HG03469 (cell line): Measurements from ENCODE around the gene B4GALT3.

Experiments
- ATAC-seq: cut with Tn5 transposase; IDR thresholded peaks from one replicate; pipeline ENCODE4 v1.9.1; 2021; ENCODE audit warnings: mild to moderate bottlenecking, moderate library complexity, moderate number of reproducible peaks; ENCODE audit not compliant: unreplicated experiment

Gene B4GALT3

DNA sequence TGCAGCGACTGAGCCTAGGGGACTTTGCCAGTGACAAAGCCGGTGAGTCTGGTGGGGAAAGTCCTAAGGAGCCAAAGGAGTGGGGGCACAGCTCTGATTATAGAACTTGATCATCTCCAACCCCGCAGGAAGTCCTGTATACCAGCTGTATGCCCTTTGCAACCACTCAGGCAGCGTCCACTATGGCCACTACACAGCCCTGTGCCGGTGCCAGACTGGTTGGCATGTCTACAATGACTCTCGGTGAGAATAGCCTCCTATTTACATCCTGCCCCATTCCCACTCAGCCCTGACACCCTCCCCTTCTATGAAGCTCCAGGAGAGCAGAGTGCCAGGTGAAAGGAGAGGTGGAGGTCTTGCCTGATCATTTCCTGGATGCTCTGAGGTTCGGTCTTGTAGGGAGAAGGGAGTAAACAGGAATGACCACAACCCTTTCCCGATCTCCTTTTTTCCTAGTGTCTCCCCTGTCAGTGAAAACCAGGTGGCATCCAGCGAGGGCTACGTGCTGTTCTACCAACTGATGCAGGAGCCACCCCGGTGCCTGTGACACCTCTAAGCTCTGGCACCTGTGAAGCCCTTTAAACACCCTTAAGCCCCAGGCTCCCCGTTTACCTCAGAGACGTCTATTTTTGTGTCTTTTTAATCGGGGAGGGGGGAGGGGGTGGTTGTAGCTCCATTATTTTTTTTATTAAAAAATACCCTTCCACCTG, 12.3 kb downstream of the B4GALT3 start:
- ATAC-seq = no peak

DNA sequence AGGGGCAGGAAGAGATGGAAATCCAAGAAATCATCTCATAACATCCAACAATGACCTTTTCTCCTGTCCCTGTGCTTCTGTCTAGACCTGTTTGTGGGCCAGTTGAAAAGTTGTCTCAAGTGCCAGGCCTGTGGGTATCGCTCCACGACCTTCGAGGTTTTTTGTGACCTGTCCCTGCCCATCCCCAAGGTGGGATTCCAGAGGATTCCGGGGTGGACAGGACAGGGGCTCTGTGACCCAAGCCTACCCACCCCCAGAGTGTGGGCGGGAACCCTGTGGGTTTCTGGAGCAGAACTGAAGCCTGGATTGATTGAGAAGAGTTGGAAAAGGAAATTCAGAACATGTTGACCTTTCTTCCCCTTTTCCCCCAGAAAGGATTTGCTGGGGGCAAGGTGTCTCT, 13.5 kb downstream of the B4GALT3 start:
- no peak for ATAC-seq

DNA sequence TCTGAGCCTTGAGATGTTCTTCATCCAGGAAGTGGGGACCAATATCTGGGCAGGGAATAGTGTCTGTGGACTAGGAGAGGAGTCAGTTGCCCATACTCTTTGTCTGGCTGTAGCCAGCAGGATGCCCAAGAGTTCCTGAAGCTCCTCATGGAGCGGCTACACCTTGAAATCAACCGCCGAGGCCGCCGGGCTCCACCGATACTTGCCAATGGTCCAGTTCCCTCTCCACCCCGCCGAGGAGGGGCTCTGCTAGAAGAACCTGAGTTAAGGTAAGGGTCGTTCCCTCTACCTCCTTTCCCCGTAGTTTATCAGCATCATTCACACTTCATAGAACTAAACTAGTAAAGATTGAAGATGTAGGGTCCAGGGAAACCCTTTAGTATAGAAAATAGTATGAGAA, 14.5 kb downstream of the B4GALT3 start:
- no peak for ATAC-seq

DNA sequence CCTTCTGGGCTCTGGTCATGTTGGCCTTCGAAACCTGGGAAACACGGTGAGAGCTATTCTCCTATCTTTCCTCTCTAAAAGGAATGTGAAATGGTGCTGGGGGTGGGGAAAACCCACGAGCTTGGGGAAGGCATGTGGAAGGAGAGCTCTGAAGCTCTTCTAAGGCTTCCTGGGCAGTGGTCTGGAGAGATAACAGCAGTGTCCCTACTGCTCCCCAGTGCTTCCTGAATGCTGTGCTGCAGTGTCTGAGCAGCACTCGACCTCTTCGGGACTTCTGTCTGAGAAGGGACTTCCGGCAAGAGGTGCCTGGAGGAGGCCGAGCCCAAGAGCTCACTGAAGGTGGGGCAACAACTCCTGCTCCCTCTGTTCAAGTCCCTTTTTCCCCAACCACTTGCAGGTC, 15.3 kb downstream of the B4GALT3 start:
- ATAC-seq = no peak

DNA sequence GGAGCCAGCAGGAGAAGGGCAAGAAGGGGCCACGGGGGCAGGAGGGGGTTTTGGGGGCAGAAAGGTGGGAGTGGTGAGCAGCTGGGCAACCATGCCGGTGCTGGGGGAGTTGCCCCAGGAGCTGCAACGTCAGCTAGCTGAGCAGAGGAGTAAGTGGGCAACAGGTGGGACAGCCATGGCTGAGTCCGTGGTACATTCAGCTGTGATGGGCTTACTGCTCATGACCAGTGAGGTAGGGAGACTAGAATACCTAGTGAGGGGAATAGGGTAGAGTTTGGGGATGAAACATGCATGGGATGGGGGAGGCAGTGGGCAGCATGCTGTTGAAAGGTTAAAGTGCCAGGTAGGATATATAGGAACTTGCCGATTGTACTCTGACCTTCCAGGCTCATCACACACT, 15.7 kb downstream of the B4GALT3 start:
- ATAC-seq = no peak

DNA sequence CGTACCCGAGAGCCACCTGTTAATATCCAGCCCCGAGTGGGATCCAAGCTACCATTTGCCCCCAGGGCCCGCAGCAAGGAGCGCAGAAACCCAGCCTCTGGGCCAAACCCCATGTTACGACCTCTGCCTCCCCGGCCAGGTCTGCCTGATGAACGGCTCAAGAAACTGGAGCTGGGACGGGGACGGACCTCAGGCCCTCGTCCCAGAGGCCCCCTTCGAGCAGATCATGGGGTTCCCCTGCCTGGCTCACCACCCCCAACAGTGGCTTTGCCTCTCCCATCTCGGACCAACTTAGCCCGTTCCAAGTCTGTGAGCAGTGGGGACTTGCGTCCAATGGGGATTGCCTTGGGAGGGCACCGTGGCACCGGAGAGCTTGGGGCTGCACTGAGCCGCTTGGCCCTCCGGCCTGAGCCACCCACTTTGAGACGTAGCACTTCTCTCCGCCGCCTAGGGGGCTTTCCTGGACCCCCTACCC, 16.6 kb downstream of the B4GALT3 start:
- no peak for ATAC-seq

DNA sequence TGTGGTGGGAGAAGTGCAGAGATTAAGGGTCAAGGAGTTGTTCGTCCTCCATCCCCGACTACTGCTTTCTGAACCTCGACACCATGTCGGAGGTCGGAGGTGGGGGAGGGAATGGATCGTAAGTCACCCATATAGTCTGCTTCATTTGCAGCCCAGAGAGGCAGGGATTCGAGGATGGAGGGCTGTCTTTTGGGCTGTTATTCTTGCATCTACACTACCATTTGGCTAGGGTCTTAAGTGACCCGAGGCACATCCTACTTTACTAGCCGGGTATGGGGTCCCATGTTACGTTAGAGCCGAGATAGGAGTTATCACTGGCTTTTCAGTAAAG, 17.4 kb downstream of the B4GALT3 start:
- ATAC-seq = no peak

DNA sequence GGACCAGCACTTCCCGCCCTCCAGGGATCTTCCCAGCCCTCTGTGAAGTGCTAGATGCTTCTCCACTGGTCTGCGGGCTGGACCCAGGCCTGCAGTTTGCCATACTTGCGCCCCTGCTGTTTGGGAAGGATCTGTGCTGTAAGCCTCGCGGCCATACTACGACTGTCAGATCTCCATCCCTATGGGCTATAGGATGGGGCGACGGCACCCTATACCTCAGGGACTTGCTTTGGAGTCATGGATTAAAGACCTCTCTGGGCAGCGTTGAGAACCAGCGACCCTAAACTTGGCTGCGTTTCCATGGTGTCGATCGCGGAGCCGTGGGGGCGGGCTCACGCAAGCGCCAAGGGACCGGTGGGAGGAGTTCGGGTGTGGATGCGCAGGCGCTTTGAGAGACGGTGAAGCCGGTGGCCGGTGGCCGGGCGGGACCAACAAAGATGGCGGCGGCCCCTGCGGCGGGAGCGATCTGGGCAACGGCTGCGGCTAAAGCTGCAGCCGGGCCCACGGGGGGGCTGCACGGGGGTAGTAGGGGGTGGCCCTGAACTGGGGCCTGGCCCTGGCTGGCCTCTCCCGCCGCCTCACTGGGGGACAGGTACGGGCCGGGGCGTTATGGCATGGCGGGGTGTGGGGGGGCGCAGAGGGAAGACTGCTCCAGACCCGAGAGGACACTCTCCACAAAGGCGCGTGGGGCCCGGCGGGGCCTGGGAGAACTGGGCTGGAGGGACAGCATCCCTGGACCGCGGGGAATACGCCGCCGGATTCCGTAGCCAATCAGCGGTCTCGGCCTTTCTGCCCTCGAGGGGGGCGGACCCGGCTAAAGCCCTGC, 18.0 kb downstream of the B4GALT3 start, which contains the start of gene USP21:
TSS of gene USP21 (plus strand) at position 414 of the 826 bp plus-strand sequence. CDS start 1,141 bp downstream, outside the sequence.
- ATAC-seq = peak; percentile 64

DNA sequence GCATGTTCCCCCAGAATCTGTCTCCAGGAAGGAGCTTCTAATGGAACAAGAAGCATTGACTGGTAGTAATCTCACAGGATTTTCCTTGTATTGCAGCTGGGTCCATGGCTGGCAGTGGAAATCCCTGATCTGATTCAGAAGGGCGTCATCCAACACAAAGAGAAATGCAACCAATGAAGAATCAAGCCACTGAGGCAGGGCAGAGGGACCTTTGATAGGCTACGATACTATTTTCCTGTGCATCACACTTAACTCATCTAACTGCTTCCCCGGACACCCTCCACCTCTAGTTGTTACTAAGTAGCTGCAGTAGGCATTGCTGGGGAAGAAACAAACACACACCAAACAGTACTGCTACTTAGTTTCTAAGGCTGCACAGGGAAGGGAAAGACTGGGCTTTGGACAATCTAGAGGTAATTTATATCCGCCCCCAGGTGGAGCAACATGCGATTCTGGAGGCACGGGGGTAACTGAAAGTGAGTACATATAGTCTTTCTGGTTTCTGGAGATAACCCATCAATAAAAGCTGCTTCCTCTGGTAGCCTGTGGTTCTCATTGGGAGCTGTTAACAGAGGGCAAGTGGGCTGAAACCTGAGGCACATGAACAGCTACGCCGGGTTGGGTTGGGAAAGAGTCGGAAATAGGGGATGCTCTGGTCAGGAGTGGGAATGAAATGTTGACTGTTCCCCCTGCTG, 18.8 kb downstream of the B4GALT3 start:
- ATAC-seq = no peak

DNA sequence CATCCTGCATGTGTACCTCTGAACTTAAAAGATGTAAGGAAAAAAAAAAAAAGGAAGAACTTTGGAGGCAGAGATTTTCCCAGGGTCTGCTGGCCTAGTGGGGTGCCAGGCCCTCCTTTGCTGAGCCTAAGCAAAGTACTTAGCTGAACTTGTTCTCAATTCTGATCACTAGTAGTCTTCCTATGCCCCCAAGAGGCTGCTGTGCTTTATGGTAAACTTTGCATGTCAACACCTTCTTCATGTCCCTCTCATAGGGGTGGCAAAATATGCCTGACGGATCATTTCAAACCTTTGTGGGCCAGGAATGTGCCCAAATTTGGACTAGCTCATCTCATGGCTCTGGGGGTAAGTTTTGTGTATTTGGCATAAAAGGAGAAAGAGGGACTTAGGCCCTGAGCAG, 19.4 kb downstream of the B4GALT3 start:
- no peak for ATAC-seq

DNA sequence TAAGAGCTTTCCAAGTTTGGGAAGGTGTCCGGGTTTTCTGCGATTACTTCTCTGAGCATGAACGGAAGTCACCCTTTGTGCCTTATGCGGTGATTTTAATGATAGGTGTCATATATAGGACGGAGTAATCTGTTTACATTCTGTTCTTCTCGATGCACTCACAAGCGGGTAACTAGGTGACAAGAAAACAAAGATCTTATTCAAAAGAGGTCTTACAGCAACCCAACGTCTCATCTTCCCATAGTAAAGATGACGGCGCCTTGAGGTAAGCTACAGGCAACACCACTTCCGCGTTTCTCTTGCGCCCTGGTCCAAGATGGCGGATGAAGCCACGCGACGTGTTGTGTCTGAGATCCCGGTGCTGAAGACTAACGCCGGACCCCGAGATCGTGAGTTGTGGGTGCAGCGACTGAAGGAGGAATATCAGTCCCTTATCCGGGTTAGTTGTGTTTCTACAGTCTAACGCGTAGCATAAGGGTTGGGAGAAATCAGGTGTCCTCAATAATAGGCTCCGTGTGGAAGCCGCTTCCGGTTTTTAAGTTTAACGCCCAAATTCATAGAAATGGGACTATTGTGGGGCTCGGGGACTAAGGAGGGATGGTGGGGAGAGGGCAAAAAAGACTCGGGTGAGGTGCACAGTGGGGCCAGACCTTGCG, 23.5 kb downstream of the B4GALT3 start, which contains the start of gene UFC1:
TSS of gene UFC1 (plus strand) at position 297 of the 656 bp plus-strand sequence. CDS start at position 317, 20 bp downstream.
- ATAC-seq = peak; percentile 70

DNA sequence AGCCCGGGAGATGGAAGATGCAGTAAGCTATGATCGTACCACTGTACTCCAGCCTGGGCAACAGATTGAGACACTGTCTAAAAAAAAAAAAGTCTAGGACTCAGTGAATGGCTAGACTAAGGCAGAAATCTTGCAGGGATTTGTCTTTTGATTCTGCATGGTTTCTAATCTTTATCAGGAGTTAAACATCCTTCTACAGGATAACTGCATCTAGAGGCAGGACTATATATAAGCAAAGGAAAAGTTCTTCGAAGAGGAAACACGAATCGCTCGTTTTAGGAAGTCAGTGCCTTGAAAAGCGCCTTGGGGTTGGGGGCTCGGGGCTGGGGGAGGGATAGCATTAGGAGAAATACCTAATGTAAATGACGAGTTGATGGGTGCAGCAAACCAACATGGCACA, 24.1 kb downstream of the B4GALT3 start:
- no peak for ATAC-seq

DNA sequence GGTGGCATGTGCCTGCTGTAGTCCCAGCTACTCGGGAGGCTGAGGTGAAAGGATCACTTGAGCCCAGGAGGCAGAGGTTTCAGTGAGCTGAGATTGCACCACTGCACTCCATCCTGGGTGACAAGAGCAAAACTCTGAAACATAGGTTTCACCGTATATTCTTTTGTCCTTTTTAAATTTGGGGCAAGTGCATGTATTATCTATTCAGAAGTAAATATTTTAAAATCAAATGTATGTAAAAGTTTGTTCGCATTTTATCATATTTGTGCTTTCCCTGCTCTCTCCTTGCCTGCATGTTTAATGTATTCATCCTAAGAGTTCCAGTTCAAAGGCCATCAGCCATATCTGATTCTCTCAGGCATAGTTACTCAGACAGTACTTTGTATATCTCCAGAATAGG, 31.5 kb downstream of the B4GALT3 start:
- no peak for ATAC-seq

DNA sequence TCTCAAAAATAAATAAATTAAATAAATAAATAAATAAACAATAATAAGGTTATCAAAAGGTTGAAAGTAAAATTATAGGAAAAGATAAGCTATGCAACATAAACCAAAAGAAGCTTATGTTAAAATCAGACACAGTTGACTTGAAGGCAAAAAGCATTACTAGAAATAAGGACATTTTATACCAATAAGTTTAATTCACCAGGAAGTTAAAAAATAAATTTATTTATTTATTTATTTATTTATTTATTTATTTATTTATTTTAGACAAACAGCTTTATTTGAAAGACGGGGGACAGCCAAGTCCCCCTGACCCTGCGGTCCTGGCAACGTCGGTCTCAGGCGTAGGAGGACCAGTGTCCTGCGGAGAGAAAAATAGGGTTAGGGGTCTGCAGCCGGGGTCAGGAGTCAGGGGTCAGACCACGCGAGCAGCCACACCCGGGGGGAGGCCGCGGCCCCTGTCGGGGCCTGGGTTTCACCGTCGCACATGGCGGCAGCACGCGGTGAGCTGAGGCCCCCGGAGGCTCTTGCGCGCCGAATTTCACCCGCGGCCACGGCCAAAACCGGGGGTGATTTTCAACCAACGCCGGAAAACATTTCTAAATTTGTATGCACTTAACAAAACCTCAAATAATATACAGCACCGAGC, 36.4 kb downstream of the B4GALT3 start:
- no peak for ATAC-seq

DNA sequence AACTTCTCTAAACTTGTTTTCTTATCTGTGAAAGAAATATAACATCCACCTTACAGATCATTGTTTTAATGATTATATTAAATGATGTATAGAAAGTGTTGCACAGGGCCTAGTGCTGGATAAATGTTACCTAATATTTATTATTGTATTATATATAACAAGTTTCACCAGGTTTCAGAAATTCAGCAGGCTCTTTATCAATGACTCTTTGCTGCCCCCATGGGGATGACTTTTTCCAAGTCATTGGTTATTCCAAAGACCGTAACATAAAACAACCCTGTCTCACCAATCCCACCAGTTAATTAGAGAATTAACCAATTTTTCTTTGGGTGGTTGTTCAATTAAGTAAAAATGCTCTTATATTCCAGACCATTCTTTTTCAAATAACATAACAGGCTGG, 37.5 kb downstream of the B4GALT3 start:
- no peak for ATAC-seq

DNA sequence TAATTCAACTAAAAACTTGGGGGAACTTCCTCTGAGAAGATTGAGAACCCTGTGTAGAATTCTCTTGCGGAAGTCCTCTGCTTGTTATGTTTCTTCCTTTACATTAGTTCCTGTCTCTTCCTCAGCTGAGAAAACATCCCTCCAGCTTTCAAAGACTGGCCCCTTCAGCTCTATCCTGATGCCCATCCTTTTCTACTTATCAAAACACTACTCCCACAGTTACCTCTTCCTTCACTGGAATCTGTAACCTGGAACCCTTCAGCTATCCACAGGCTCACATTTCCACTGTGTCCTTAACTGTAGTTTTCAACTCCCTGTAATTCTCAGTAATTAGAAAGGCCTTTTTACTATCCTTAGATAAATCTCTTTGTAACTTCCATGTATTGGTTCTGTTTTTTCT, 38.9 kb downstream of the B4GALT3 start:
- ATAC-seq = no peak

DNA sequence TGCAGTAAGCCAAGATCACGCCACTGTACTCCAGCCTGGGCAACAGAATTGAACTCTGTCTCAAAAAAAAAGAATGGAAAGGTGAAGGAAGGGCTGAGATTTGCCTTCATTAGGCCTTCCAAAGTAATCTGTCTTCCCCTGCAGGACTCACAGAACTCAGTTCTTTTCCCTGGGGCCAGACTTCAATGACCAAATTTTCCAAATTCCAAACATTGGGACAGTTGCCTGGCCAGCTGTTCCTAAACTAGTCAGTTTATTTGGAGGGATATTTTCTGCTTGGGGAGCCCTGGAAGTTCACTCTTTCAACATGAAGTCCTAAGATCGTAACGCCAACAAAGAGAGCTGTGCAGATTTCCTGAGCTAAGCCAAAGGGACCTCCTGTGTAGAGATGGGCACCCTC, 39.4 kb downstream of the B4GALT3 start:
- ATAC-seq = no peak

DNA sequence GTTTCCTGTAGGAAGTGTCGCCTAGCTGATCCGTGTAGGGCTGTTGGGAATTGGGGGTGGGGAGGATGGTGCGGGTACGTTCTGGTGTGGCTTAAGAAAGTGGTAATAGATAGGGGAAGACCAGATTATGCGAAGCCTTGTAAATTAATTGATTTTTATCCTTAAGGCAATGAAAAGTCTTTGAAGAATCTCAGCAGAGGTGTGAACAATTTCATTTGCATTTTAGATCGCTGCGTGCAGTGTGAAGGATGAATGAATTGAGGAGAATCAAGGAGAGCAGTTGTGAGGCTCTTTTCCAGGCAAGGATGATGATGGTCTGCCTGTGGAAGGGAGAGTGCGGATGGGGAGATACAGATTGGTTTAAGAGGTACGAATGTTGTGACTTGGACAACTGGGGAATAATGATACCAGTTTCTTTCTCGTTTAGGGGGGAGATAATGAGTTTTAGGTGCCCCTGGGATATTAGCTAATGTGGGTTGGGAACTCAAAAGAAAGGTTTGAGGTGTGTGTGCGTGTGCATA, 44.0 kb downstream of the B4GALT3 start:
- ATAC-seq = no peak

DNA sequence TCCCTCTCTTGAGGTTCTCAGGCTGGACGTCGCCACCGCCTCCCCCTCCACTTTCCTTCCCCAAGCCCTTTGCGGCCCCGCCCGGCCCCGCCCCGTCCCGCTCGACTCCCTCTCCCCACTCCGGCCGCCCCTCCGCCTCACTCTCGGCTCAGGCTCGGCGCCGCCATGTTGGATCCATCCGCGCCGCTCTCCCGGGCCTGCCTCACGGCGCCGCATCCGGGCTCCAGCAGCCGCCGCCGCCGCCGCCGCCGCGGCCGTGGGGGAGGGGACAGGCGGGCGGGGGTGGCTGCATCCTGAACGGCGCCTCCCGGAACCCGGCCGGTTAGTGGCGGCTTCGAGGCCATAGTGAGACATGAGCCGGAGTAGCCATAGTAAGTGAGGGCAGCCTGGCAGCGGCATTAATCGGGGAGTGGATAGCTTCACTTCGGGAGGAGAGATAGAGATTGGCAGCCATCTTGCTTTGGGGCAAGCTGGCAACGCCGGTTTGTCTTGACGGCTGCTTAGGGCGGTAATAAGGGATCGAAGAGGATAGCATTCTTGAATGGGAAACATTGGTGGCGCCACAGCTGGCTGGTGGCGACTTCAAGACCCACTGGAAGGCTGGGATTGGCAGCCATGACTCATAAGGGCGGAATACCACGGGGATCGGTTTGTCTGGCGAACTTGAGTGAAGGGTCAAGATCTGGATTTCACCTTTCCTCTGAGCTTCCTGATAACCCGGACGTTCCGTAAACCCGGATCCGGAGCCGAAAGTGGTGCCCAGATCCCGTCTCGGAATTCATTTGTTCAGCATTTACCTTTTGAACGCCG, 44.7 kb downstream of the B4GALT3 start, which contains the start of gene DEDD:
TSS of gene DEDD (minus strand) at position 258 of the 810 bp plus-strand sequence. CDS start 8,205 bp downstream, outside the sequence.
- ATAC-seq = peak; percentile 85
